GM18499 (cell line): ENCODE data around the gene DDX41.

ENCODE experiments used
- ATAC-seq: cut with Tn5 transposase; IDR thresholded peaks from one replicate; pipeline ENCODE4 v1.9.1; 2021; ENCODE audit warnings: moderate number of reproducible peaks; ENCODE audit not compliant: insufficient read depth, unreplicated experiment

Gene DDX41

GRCh38 chr5:177500685-177501522 is 15.9 kb downstream of the DDX41 start:
- ATAC-seq, result no peak

DNA sequence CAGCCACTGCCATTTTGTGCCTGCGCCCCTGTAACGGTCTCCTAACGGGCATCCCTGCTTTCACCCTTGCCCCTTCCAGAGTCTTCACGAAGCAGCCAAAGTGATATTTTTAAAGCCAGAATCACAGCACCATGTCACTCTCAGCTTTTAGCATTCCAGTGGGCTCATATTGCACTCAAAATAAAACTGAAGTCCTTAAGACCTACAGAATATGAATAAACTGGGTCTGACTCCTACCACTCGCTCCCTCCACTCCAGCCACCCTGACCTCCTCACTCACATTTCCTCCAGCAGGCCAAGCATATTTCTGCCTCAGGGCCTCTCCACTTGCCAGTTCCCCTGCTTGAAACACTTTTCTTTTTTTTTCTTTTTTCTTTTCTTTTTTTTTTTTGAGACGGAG is 16.9 kb downstream of the DDX41 start:
- no peak for ATAC-seq

GRCh38 chr5:177498013-177498787 is 18.6 kb downstream of the DDX41 start:
- ATAC-seq, result no peak

- peak; percentile 37 for ATAC-seq
Measured at GRCh38 chr5:177497292-177498012, 19.3 kb downstream of the DDX41 start, which contains the start of gene PDLIM7. Gene PDLIM7 (minus strand): TSS chr5:177497604. CDS start chr5:177496512, 1,092 bp downstream.

- ATAC-seq, result no peak
Measured at GRCh38 chr5:177496727-177497291, 20.0 kb downstream of the DDX41 start.

- ATAC-seq, result no peak
Measured at GRCh38 chr5:177496070-177496726, 20.6 kb downstream of the DDX41 start.

DNA sequence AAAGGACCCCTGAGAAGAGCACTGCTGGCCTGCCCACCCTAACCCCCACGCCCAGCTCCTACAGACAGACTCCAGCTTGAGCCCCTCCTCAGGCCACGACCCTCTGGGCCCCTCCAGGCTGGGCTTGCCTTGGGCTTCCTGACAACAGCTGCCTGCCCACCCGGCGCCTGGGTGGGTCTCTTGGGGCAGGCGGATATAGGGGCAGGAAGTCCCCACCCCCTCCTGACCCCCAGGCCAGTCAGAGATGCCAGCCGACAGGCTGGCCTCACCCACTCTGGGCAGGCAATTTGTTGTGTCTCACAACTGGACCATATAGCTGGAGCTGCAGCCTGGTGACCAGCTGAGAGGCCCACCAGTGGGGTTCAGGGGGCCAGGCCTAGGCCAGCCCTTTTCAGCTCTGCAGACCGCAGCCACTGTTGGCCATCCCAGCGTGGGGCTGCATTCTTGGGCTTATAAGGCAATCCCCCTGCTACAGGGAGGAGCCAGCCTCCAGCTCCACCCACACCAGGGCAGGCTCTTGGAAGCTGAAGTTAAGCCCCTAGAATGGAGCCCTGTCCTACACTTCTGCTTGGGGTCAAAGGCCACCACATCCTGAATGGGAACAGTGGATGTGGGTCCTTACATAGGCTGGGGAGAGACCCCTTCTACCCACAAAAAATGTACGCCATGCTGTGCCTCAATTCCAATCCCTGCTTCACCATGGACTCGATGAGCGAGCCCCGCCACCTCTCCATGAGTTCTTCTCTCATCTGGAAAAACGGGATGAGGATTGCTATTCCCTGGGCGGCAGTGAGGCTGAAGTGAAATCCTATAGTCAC is 21.3 kb downstream of the DDX41 start:
- ATAC-seq, result no peak

- ATAC-seq, result no peak
Measured at GRCh38 chr5:177494346-177495195, 22.2 kb downstream of the DDX41 start.

DNA sequence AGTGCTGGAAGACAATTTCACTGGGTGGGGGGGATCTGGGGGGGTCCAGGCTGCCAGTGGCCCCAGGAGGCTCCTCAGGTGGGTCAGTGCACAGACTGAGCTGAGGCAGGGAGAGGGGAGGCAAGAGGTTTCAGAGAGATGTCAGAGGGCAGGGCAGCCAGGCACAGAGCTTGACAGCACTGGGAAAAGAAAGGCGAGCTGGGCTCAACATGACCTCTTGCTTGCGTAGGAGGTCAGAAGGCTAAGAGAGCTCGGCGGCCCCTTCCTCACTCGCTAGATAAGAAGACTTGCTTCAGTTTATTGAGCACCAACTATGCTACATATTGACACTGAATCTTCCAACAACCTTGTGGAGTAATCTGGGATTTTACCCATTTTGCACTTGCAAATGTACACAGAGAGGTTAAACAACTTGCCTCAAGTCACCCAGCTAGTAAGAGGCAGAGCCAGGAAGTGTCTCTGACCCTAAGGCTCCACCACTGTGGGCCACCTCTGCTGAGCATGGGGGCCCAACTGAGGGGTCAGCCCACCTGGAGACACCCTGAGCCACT is 22.9 kb downstream of the DDX41 start:
- ATAC-seq, result no peak

DNA sequence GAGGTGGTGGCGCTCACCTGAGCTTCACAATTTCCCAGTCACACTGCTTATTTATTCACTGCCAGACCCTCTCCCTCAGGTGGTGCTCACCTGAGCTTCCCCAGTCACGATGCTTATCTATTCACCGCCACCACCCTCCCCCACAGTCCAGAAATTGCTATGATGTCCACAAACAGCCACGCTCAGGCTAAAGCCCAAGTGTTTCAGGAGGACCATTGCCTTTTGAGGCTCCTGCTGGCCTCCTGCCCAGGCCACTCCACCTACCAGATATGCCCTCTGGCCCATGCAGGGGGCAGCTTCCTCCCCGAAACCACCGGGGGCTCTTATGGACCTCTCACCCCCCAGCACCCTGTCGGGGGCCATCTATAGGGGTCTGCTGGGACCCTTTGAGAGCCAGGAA is 23.9 kb downstream of the DDX41 start:
- ATAC-seq, result no peak

DNA sequence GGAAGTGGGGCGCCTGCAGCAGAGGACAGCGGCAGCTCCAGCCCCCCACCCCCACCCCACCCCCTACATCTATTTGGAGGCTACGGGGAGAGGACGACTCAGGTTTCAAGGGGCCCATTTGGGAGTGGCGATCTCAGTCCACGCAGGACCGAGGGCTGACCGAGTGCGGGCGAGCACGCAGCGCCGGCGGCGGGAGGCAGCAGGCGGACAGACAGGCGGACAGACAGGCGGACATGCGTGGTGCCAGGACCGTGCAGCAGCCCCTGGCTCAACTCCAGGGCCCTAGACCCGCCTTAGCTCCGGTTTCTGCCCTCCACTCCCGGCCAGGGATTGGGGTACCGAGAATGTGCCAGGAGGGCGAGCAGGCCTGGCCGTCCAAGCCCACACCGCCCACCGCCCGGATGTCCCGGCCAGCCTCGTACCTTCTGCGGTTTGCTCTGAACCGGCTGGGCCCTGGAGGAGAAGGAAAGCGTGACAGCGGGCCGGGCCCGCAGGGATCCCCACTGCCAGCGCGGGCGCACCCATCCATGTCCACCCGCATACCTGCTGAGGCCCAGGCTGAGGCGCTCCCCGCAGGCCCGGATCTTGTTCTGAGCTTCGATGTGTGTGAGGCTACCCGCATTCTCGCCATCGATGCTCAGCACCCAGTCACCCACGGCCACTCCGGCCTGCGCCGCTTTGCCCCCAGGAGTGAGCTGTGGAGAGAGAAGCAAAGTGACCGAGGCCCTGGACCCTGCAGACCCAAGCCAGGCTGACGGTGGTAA is 24.6 kb downstream of the DDX41 start:
- ATAC-seq, result no peak

GRCh38 chr5:177491429-177491945 is 25.3 kb downstream of the DDX41 start:
- ATAC-seq, result no peak

DNA sequence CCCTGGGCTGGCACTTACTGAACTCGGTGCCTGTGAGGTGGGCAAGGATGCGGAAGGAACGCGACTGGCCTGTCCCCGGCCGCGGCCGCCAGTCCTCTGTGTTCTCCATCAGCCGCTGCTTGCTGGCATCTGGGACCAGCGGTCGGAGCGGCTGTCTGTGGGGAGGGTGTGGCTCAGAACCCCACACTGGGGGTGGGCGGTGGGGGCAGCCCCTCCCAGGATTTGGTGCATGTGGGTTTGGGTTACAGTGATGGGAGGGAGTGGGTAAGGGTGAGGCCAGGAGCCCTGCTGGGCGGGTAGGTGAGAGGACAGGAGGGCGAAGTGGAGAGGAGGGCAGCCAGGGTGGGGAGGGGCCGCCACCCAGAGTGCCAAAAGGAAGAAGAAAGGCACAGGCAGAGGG is 25.8 kb downstream of the DDX41 start:
- ATAC-seq, result no peak

DNA sequence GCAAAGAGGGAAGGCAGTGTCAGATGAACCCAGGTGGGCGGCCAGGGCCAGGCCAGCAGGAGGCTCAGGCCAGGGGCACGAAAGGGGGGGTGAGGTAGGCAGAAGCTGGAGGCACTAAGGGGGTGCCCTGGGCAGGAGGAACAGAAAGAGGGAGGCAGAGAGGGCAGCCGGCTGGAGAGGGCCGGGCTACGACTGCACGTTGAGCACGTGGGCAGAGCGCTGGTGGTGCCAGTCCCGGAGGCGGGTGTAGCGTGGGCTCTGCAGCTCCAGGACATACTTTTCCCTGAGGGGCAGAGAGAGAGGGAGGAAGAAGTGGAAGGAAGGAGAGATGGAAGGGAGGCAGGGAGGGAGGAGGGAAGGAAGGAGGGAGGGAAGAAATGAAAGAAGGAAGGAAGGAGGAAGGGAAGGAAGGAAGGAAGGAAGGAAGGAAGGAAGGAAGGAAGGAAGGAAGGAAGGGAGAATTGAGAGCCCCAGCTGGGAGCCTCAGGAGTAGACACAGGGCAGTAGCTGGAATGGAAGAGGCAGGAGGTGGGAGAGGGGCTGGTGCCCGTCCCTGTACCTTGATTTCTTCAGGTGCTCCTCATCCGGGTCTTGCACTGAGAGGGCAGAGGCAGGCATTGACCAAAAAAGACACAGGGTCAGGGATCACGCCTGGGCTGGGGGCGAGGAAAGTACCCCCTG is 26.3 kb downstream of the DDX41 start:
- ATAC-seq, result no peak

DNA sequence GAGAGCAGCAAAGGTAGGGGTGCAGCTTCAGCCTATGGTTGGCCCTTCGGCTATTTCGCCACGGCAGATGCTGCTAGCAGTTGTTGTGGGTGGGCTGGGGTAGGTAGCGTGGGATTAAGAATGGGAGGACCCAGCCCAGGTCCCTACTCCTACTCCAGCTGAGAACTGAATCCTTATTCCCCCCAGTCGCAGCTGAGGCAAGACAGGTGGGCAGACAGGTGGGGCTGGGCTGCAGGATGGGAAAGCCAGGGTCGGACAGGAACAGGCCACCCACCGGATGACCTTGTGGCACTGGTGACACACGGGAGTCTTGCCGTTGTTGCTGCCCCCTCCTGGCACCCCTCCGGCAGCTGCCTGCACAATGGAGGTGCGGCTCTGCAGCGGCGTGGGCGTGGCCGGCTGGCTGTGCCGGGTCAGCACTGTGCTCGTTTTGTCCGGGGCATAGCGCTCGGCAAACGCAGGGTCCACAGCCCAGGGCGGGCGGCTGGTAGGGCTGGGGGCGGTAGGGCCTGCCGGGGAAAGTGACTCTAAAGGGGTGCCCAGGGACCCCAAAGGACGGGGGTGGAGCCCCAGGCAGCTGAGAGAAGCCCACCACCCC is 27.5 kb downstream of the DDX41 start:
- ATAC-seq, result no peak

- ATAC-seq, result no peak
Measured at GRCh38 chr5:177487975-177488374, 28.8 kb downstream of the DDX41 start.
